PC-9 (cell line): ENCODE results near the gene GRIA1.

Experiments
- EZH2 ChIP-seq: fragments of 200-600 bp; sonication (generic); IDR thresholded peaks from 2 replicates; pipeline ENCODE4 v1.8.0; 2017; ENCODE audit warnings: antibody characterized with exemption, low read depth
- TF ChIP-seq, protein P1 (sequence below): fragments of 200-600 bp; sonication (generic); conservative IDR thresholded peaks from 2 replicates; pipeline ENCODE4 v1.6.1; 2017; ENCODE audit warnings: mixed run types, antibody characterized with exemption, mild to moderate bottlenecking, moderate library complexity

DNA sequence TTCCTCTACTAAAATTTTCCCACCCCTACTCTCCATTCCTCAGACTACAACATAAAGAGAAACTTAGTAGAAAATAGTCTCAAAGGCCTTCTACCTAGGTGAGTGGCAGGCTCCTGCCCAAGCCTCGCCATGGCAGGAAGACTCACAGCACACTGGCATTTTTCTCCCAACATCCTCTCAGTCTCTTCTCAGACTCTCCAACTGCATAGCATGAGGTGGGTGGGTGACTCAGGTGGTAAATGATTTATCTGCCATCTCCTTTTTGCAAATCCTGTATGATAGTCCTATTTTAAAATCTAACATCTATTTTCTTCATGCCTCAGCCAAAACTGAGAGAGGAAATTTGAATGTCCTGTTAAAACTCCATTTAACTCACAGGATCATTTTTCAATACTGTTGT is 33.5 kb upstream of the GRIA1 start:
- TF ChIP-seq, protein P1, sequence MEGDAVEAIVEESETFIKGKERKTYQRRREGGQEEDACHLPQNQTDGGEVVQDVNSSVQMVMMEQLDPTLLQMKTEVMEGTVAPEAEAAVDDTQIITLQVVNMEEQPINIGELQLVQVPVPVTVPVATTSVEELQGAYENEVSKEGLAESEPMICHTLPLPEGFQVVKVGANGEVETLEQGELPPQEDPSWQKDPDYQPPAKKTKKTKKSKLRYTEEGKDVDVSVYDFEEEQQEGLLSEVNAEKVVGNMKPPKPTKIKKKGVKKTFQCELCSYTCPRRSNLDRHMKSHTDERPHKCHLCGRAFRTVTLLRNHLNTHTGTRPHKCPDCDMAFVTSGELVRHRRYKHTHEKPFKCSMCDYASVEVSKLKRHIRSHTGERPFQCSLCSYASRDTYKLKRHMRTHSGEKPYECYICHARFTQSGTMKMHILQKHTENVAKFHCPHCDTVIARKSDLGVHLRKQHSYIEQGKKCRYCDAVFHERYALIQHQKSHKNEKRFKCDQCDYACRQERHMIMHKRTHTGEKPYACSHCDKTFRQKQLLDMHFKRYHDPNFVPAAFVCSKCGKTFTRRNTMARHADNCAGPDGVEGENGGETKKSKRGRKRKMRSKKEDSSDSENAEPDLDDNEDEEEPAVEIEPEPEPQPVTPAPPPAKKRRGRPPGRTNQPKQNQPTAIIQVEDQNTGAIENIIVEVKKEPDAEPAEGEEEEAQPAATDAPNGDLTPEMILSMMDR = no peak
- TF ChIP-seq EZH2 = no peak
